DMS114 treated with DMSO at 0.1 percent for 48 hours (cell line): ENCODE results near the gene INO80E.

Source experiments
- DNase-seq: peaks from one replicate; lab custom pipeline; 2025; ENCODE audit not compliant: unreplicated experiment; lab: John Stamatoyannopoulos, UW

The INO80E gene

DNA sequence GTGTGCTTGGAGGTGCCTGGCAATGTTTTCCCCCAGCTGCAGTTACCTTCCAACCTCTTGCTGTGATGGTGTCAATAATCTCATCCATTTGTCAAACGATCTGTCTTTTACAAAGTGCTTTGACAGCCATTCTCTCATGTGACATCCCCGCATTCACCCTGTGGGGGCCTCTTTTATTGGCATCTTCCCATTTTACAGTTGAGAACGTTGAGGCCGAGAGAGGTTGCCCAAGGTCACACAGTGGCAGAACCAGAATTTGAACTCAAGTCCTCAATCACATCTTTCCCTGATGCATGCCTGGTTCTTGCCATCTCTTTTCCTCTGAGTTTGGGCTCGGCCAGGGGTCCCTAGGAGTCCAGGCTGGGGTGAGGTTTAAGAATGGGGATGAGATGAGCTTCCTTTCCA, 20.9 kb upstream of the INO80E start:
- DNase-seq: no peak

- no peak for DNase-seq
Measured at GRCh38 chr16:29975811-29976511, 20.1 kb upstream of the INO80E start.

GRCh38 chr16:29977063-29977825, 18.8 kb upstream of the INO80E start:
- DNase-seq: no peak

DNA sequence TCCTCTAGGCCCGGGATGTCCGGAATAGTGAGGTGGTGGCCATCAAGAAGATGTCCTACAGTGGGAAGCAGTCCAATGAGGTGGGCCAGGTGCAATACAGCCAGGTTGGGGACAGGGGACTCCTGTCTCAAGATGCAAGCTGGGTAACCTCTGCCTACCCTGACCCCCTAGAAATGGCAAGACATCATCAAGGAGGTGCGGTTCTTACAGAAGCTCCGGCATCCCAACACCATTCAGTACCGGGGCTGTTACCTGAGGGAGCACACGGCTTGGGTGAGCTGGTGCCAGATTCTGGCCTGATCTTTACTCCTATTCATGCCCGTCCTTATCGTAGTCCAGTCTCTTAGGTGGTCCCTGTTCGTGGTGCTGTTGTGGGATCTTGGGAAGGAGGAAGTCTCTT, 18.0 kb upstream of the INO80E start:
- DNase-seq: no peak

- no peak for DNase-seq
Measured at GRCh38 chr16:29978564-29979270, 17.3 kb upstream of the INO80E start.

GRCh38 chr16:29982560-29983419, 13.3 kb upstream of the INO80E start:
- DNase-seq: no peak

GRCh38 chr16:29983420-29984136, 12.5 kb upstream of the INO80E start:
- DNase-seq: no peak

DNA sequence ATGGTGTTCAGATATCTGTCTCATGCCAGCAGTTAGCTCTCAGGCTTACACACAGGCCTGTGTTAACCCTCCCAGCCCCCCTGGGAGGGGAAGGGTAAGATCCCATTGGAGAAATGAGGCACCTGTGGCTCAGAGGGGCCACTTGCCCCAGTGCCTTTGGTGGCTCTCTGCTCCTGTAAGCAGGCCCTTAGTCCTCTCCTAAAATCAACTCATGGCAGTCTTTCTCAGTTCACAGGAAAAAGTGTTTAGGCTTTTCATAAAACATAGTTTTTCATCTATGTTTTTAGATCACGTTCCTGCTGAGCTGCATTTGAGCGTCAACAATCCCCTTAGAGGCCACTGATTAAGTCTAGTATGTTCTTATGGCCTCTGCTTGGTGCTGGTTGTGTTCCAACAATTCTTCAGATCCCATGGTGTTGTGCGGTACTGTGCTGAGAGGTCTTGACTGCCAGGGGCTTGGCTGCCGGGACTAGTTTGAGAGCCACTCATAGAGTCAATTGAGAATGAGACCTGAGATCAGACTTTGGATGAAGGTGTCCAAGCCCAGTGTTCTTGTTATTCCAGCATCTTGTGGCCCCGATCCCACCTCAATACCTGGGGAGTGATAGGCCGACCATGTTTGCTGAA, 11.8 kb upstream of the INO80E start:
- no peak for DNase-seq

- DNase-seq: no peak
Measured at GRCh38 chr16:29984764-29985147, 11.3 kb upstream of the INO80E start.

GRCh38 chr16:29985271-29985811, 10.7 kb upstream of the INO80E start:
- DNase-seq: no peak

DNA sequence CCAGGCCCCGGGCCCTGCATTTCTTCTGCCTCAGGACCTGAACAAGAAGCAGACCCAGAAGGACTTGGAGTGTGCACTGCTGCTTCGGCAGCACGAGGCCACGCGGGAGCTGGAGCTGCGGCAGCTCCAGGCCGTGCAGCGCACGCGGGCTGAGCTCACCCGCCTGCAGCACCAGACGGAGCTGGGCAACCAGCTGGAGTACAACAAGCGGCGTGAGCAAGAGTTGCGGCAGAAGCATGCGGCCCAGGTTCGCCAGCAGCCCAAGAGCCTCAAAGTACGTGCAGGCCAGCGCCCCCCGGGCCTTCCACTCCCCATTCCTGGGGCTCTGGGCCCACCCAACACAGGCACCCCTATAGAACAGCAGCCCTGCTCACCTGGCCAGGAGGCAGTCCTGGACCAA, 9.8 kb upstream of the INO80E start:
- no peak for DNase-seq

GRCh38 chr16:29986931-29987330, 9.1 kb upstream of the INO80E start:
- DNase-seq: no peak

- DNase-seq: no peak
Measured at GRCh38 chr16:29987371-29988085, 8.5 kb upstream of the INO80E start.

- DNase-seq: no peak
Measured at GRCh38 chr16:29988346-29989075, 7.5 kb upstream of the INO80E start.

GRCh38 chr16:29989111-29989858, 6.8 kb upstream of the INO80E start:
- DNase-seq: no peak

- DNase-seq: no peak
Measured at GRCh38 chr16:29990034-29990433, 6.0 kb upstream of the INO80E start.

- no peak for DNase-seq
Measured at GRCh38 chr16:29990883-29991570, 5.0 kb upstream of the INO80E start.
